ENCODE results near the gene PRKCQ.
"Not testable (repeated sequence)": the region's sequence is repeated elsewhere in the genome, so short reads cannot be mapped to it uniquely, and the experiment has no call there.

PRKCQ gene

GRCh38 chr10:6384847-6385246 is 195.2 kb downstream of the PRKCQ start:
- DNase-seq (ENCODE audit: low read depth): no peak

GRCh38 chr10:6384031-6384430 is 196.0 kb downstream of the PRKCQ start:
- DNase-seq (ENCODE audit: low read depth): no peak

- DNase-seq (ENCODE audit: low read depth): no peak
Measured at GRCh38 chr10:6383096-6383812, 196.8 kb downstream of the PRKCQ start.

DNA sequence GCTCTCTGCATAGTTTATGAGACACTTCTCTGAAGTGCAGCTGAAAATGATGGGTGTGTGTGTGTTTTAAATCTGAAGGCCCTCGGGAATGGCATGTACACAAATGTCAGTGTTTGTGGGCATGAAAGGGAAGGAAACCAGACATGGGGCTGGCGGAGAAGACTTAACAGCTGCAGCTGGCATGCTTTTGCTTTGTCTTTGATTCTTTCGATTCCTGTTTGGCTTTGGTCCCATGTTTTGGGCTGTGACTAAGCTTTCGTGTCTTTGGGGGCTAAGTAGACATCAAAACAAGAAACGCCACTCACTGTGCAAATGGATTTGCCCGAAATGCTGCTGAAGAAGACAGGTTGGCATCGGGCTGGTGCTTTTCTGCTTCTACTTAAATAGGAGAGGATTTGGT is 198.0 kb downstream of the PRKCQ start:
- DNase-seq (ENCODE audit: low read depth): no peak

DNA sequence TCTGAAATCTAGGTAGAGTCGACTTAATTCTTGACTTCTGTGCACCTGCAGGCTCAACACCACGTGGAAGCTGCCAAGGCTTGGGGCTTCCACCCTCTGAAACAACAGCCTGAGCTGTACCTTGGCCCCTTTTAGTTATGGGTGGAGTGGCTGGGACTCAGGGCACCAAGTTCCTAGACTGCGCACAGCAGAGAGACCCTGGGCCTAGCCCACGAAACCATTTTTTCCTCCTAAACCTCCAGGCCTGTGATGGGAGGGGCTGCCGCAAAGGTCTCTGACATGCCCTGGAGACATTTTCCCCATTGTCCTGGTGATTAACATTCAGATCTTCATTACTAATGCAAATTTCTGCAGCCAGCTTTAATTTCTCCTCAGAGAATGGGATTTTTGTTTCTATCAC is 199.6 kb downstream of the PRKCQ start:
- not testable (repeated sequence) for DNase-seq (ENCODE audit: low read depth)

GRCh38 chr10:6379015-6379776 is 200.9 kb downstream of the PRKCQ start:
- no peak for DNase-seq (ENCODE audit: low read depth)
